ENCODE measurements around the gene STK38L. TPM values are rescaled to one million over a fixed set of nuclear protein-coding genes. Genes with fewer than 3 reads are reported as not detected.
A peak's percentile ranks its signal among the peaks of the same experiment; 100 is the strongest.

Gene STK38L
- total and polyA plus RNA-seq, 10 of the 15 experiments (the other 5 are each of a cell fraction or from before 2014, with no cell fraction given) = 43.0 to 154 (median 115) TPM

- TF ChIP-seq, protein P1, sequence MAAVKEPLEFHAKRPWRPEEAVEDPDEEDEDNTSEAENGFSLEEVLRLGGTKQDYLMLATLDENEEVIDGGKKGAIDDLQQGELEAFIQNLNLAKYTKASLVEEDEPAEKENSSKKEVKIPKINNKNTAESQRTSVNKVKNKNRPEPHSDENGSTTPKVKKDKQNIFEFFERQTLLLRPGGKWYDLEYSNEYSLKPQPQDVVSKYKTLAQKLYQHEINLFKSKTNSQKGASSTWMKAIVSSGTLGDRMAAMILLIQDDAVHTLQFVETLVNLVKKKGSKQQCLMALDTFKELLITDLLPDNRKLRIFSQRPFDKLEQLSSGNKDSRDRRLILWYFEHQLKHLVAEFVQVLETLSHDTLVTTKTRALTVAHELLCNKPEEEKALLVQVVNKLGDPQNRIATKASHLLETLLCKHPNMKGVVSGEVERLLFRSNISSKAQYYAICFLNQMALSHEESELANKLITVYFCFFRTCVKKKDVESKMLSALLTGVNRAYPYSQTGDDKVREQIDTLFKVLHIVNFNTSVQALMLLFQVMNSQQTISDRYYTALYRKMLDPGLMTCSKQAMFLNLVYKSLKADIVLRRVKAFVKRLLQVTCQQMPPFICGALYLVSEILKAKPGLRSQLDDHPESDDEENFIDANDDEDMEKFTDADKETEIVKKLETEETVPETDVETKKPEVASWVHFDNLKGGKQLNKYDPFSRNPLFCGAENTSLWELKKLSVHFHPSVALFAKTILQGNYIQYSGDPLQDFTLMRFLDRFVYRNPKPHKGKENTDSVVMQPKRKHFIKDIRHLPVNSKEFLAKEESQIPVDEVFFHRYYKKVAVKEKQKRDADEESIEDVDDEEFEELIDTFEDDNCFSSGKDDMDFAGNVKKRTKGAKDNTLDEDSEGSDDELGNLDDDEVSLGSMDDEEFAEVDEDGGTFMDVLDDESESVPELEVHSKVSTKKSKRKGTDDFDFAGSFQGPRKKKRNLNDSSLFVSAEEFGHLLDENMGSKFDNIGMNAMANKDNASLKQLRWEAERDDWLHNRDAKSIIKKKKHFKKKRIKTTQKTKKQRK (IDR thresholded peaks at IDR 0.05; ENCODE audit: low read depth, low read length) = no peak
- TF ChIP-seq MTA2 (IDR thresholded peaks at IDR 0.05; ENCODE audit: low read depth) = peak; percentile 88
- TF ChIP-seq, protein P2, sequence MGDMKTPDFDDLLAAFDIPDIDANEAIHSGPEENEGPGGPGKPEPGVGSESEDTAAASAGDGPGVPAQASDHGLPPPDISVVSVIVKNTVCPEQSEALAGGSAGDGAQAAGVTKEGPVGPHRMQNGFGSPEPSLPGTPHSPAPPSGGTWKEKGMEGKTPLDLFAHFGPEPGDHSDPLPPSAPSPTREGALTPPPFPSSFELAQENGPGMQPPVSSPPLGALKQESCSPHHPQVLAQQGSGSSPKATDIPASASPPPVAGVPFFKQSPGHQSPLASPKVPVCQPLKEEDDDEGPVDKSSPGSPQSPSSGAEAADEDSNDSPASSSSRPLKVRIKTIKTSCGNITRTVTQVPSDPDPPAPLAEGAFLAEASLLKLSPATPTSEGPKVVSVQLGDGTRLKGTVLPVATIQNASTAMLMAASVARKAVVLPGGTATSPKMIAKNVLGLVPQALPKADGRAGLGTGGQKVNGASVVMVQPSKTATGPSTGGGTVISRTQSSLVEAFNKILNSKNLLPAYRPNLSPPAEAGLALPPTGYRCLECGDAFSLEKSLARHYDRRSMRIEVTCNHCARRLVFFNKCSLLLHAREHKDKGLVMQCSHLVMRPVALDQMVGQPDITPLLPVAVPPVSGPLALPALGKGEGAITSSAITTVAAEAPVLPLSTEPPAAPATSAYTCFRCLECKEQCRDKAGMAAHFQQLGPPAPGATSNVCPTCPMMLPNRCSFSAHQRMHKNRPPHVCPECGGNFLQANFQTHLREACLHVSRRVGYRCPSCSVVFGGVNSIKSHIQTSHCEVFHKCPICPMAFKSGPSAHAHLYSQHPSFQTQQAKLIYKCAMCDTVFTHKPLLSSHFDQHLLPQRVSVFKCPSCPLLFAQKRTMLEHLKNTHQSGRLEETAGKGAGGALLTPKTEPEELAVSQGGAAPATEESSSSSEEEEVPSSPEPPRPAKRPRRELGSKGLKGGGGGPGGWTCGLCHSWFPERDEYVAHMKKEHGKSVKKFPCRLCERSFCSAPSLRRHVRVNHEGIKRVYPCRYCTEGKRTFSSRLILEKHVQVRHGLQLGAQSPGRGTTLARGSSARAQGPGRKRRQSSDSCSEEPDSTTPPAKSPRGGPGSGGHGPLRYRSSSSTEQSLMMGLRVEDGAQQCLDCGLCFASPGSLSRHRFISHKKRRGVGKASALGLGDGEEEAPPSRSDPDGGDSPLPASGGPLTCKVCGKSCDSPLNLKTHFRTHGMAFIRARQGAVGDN (IDR thresholded peaks at IDR 0.05) = peak; percentile 92
- TF ChIP-seq JUND (IDR thresholded peaks at IDR 0.05; ENCODE audit: low read depth, low read length) = peak; percentile 73; the same call in 1 of the 2 replicates
- no peak for TF ChIP-seq NR2C2 (IDR thresholded peaks at IDR 0.05; ENCODE audit: borderline replicate concordance, control insufficient read depth, insufficient read length, low read depth)
- TF ChIP-seq SPI1 (IDR thresholded peaks at IDR 0.05; ENCODE audit: borderline replicate concordance, insufficient read depth, low read depth, low read length) = peak; percentile 2; the same call in 1 of the 2 replicates
- TF ChIP-seq NR2C1 (IDR thresholded peaks at IDR 0.05) = 0 out of 2 replicates have a peak, but pooled peaks have one; percentile 22
- TF ChIP-seq, protein P3, sequence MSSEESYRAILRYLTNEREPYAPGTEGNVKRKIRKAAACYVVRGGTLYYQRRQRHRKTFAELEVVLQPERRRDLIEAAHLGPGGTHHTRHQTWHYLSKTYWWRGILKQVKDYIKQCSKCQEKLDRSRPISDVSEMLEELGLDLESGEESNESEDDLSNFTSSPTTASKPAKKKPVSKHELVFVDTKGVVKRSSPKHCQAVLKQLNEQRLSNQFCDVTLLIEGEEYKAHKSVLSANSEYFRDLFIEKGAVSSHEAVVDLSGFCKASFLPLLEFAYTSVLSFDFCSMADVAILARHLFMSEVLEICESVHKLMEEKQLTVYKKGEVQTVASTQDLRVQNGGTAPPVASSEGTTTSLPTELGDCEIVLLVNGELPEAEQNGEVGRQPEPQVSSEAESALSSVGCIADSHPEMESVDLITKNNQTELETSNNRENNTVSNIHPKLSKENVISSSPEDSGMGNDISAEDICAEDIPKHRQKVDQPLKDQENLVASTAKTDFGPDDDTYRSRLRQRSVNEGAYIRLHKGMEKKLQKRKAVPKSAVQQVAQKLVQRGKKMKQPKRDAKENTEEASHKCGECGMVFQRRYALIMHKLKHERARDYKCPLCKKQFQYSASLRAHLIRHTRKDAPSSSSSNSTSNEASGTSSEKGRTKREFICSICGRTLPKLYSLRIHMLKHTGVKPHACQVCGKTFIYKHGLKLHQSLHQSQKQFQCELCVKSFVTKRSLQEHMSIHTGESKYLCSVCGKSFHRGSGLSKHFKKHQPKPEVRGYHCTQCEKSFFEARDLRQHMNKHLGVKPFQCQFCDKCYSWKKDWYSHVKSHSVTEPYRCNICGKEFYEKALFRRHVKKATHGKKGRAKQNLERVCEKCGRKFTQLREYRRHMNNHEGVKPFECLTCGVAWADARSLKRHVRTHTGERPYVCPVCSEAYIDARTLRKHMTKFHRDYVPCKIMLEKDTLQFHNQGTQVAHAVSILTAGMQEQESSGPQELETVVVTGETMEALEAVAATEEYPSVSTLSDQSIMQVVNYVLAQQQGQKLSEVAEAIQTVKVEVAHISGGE (CRISPR knock-in tag; IDR thresholded peaks at IDR 0.05) = no peak
- TF ChIP-seq NFXL1 (IDR thresholded peaks at IDR 0.05; ENCODE audit: borderline replicate concordance) = no peak
- TF ChIP-seq POLR2A (IDR thresholded peaks at IDR 0.05; ENCODE audit: low read depth, low read length) = no peak
- TF ChIP-seq BACH1 (IDR thresholded peaks at IDR 0.05; ENCODE audit: borderline replicate concordance) = no peak; the same call in 1 of the 2 replicates
- peak; percentile 57; the same call in 1 of the 2 replicates for TF ChIP-seq TBL1XR1 (IDR thresholded peaks at IDR 0.05; ENCODE audit: low read depth, low read length)
- no peak for TF ChIP-seq NR2F1 (conservative IDR thresholded peaks at IDR 0.05)
- TF ChIP-seq, protein P4, sequence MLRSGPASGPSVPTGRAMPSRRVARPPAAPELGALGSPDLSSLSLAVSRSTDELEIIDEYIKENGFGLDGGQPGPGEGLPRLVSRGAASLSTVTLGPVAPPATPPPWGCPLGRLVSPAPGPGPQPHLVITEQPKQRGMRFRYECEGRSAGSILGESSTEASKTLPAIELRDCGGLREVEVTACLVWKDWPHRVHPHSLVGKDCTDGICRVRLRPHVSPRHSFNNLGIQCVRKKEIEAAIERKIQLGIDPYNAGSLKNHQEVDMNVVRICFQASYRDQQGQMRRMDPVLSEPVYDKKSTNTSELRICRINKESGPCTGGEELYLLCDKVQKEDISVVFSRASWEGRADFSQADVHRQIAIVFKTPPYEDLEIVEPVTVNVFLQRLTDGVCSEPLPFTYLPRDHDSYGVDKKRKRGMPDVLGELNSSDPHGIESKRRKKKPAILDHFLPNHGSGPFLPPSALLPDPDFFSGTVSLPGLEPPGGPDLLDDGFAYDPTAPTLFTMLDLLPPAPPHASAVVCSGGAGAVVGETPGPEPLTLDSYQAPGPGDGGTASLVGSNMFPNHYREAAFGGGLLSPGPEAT (IDR thresholded peaks at IDR 0.05; ENCODE audit: low read depth) = peak; percentile 63; the same call in 1 of the 2 replicates
- TF ChIP-seq, protein P5, sequence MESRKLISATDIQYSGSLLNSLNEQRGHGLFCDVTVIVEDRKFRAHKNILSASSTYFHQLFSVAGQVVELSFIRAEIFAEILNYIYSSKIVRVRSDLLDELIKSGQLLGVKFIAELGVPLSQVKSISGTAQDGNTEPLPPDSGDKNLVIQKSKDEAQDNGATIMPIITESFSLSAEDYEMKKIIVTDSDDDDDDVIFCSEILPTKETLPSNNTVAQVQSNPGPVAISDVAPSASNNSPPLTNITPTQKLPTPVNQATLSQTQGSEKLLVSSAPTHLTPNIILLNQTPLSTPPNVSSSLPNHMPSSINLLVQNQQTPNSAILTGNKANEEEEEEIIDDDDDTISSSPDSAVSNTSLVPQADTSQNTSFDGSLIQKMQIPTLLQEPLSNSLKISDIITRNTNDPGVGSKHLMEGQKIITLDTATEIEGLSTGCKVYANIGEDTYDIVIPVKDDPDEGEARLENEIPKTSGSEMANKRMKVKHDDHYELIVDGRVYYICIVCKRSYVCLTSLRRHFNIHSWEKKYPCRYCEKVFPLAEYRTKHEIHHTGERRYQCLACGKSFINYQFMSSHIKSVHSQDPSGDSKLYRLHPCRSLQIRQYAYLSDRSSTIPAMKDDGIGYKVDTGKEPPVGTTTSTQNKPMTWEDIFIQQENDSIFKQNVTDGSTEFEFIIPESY (IDR thresholded peaks at IDR 0.05) = no peak
These were observed 40.7 kb downstream of the STK38L start (continued) for GRCh38 chr12:27284751-27285150.

All from GM12878 (cell line).